ENCODE measurements around the gene DNAH12. TPM values are rescaled to one million over a fixed set of nuclear protein-coding genes. Genes with fewer than 3 reads are reported as not detected.
"Not testable (repeated sequence)": the region's sequence is repeated elsewhere in the genome, so short reads cannot be mapped to it uniquely, and the experiment has no call there.

The DNAH12 gene
- total RNA-seq, 4 donors from 2014 or later: 0.27 TPM; not detected in 3

DNA sequence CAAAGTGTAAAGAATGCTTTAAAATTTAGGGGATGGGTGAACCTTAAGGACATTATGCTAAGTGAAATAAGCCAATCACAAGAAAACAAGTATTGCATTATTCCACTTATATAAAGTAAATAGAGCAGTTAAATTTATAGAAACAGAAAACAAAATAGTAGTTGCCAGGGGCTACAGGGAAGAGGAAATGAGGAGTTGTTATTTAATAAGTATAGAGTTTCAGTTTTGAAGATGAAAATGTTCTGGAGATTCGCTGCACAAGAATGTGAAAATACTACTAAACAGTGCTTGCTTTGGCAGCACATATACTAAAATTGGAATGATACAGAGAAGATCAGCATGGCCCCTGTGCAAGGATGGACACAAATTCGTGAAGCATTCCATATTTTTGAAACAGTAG is 32.0 kb downstream of the DNAH12 start:
- ATAC-seq: no peak
- WGBS, 2 donors (ENCODE audit: low coverage in 1 of 2): 45 to 67% methylated on average over 1 to 2 of the region's 2 CpGs
- Histone ChIP-seq H3K4me3 (no peak overlapping the region), H3K27ac (no peak overlapping the region), H3K9me3 (no peaks in the 10 kb centered on the region), H3K36me3 (no peaks in the 10 kb centered on the region), H3K4me1 (no peaks in the 10 kb centered on the region), H3K27me3 (no peaks in the 10 kb centered on the region)
- TF ChIP-seq POLR2AphosphoS5 (IDR thresholded peaks at IDR 0.05): no peak
- no peak for TF ChIP-seq EP300 (IDR thresholded peaks at IDR 0.05)
- TF ChIP-seq, protein P1, sequence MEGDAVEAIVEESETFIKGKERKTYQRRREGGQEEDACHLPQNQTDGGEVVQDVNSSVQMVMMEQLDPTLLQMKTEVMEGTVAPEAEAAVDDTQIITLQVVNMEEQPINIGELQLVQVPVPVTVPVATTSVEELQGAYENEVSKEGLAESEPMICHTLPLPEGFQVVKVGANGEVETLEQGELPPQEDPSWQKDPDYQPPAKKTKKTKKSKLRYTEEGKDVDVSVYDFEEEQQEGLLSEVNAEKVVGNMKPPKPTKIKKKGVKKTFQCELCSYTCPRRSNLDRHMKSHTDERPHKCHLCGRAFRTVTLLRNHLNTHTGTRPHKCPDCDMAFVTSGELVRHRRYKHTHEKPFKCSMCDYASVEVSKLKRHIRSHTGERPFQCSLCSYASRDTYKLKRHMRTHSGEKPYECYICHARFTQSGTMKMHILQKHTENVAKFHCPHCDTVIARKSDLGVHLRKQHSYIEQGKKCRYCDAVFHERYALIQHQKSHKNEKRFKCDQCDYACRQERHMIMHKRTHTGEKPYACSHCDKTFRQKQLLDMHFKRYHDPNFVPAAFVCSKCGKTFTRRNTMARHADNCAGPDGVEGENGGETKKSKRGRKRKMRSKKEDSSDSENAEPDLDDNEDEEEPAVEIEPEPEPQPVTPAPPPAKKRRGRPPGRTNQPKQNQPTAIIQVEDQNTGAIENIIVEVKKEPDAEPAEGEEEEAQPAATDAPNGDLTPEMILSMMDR (IDR thresholded peaks at IDR 0.05): no peak
- no peak for TF ChIP-seq POLR2A (IDR thresholded peaks at IDR 0.05)

GRCh38 chr3:57505901-57506300 is 38.2 kb downstream of the DNAH12 start:
- 100% methylated on average over 1 of the region's 1 CpG; no CpG with 5 or more reads in 1 of the 2 donors for WGBS, 2 donors (ENCODE audit: low coverage in 1 of 2)
- ATAC-seq: no peak
- Histone ChIP-seq H3K9me3 (no peaks in the 10 kb centered on the region), H3K27me3 (no peaks in the 10 kb centered on the region), H3K36me3 (no peaks in the 10 kb centered on the region), H3K4me1 (no peaks in the 10 kb centered on the region), H3K27ac (no peak overlapping the region), H3K4me3 (no peak overlapping the region)
- no peak for TF ChIP-seq POLR2A (IDR thresholded peaks at IDR 0.05)
- no peak for TF ChIP-seq EP300 (IDR thresholded peaks at IDR 0.05)
- TF ChIP-seq, protein P1 (IDR thresholded peaks at IDR 0.05): no peak
- TF ChIP-seq POLR2AphosphoS5 (IDR thresholded peaks at IDR 0.05): no peak

- Histone ChIP-seq H3K27ac (no peak overlapping the region), H3K4me1 (no peaks in the 10 kb centered on the region), H3K9me3 (no peaks in the 10 kb centered on the region), H3K4me3 (no peak overlapping the region), H3K27me3 (no peaks in the 10 kb centered on the region), H3K36me3 (no peaks in the 10 kb centered on the region)
- TF ChIP-seq POLR2A (IDR thresholded peaks at IDR 0.05) (no peak), POLR2AphosphoS5 (IDR thresholded peaks at IDR 0.05) (no peak), EP300 (IDR thresholded peaks at IDR 0.05) (no peak)
- TF ChIP-seq, protein P1 (IDR thresholded peaks at IDR 0.05): no peak
- no peak for ATAC-seq
- 36 to 75% methylated on average over 2 of the region's 2 CpGs for WGBS, 2 donors (ENCODE audit: low coverage in 1 of 2)
Observed at GRCh38 chr3:57500506-57500905, 43.6 kb downstream of the DNAH12 start.

- no peak for TF ChIP-seq POLR2A (IDR thresholded peaks at IDR 0.05)
- TF ChIP-seq, protein P1 (IDR thresholded peaks at IDR 0.05): no peak
- no peak for TF ChIP-seq EP300 (IDR thresholded peaks at IDR 0.05)
- TF ChIP-seq POLR2AphosphoS5 (IDR thresholded peaks at IDR 0.05): no peak
Observed at GRCh38 chr3:57497904-57498303, 46.2 kb downstream of the DNAH12 start.

DNA sequence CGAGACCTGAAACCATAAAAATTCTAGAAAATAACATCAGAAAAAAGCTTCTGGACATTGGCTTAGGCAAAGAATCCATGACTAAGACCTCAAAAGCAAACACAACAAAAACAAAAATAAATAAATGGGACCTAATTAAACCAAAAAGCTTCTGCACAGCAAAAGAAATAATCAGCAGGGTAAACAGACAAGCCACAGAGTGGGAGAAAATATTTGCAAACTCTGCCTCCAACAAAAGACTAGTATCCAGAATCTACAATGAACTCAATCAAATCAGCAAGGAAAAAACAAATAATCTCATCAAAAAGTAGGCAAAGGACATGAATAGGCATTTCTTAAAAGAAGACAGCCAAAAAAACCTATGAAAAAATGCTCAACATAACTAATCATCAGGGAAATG is 59.6 kb downstream of the DNAH12 start:
- 64 to 100% methylated on average over 1 of the region's 1 CpG for WGBS, 2 donors (ENCODE audit: low coverage in 1 of 2)
- no peak for TF ChIP-seq POLR2A (IDR thresholded peaks at IDR 0.05)
- TF ChIP-seq POLR2AphosphoS5 (IDR thresholded peaks at IDR 0.05): no peak
- TF ChIP-seq, protein P1 (IDR thresholded peaks at IDR 0.05): no peak
- TF ChIP-seq EP300 (IDR thresholded peaks at IDR 0.05): no peak

More at GRCh38 chr3:57497904-57498303, 46.2 kb downstream of the DNAH12 start:
- no peaks in the 10 kb centered on the region for H3K4me1 ChIP-seq
- no peak overlapping the region for H3K4me3 ChIP-seq
- no peak overlapping the region for H3K27ac ChIP-seq
- no peaks in the 10 kb centered on the region for H3K27me3 ChIP-seq
- ATAC-seq: no peak
- H3K9me3 ChIP-seq: no peaks in the 10 kb centered on the region
- no peaks in the 10 kb centered on the region for H3K36me3 ChIP-seq

DNA sequence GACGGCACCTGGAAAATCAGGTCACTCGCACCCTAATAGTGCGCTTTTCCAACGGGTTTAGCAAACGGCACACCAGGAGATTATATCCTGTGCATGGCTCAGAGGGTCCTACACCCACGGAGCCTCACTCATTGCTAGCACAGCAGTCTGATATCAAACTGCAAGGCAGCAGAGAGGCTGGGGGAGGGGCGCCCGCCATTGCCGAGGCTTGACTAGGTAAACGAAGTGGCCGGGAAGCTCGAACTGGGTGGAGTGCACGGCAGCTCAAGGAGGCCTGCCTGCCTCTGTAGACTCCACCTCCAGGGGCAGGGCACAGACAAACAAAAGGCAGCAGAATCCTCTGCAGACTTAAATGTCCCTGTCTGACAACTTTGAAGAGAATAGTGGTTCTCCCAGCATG is 67.0 kb downstream of the DNAH12 start:
- not testable (repeated sequence) for ATAC-seq, H3K36me3 ChIP-seq, H3K27me3 ChIP-seq, H3K4me3 ChIP-seq, H3K27ac ChIP-seq, H3K4me1 ChIP-seq
- WGBS, 2 donors (ENCODE audit: low coverage in 1 of 2): 100% methylated on average over 5 of the region's 13 CpGs; no CpG with 5 or more reads in 1 of the 2 donors
- peaks cover 0 to 14% (median 0%) of the 10 kb centered on the region in 3 donors for H3K9me3 ChIP-seq

More for the DNA sequence above, 59.6 kb downstream of the DNAH12 start:
- H3K4me3 ChIP-seq: no peak overlapping the region
- no peaks in the 10 kb centered on the region for H3K9me3 ChIP-seq
- H3K27ac ChIP-seq: no peak overlapping the region
- H3K27me3 ChIP-seq: no peaks in the 10 kb centered on the region
- H3K36me3 ChIP-seq: no peaks in the 10 kb centered on the region
- H3K4me1 ChIP-seq: no peaks in the 10 kb centered on the region
- ATAC-seq: no peak

Measured in gastroesophageal sphincter (tissue), 4 donors.